ENCODE measurements around the gene NDUFA5.

GRCh38 chr7:123583821-123584220 is 26.2 kb upstream of the NDUFA5 start:
- no peak for TF ChIP-seq EP300 (IDR thresholded peaks at IDR 0.05)
- TF ChIP-seq CTCF (IDR thresholded peaks at IDR 0.05), result no peak
- no peak for TF ChIP-seq POLR2AphosphoS5 (IDR thresholded peaks at IDR 0.05)
- no peak for TF ChIP-seq POLR2A (IDR thresholded peaks at IDR 0.05)
